H1 (cell line): ENCODE measurements around the gene EDEM1.

Experiments used
- EZH2 ChIP-seq: fragments of 200-600 bp; sonication (generic); IDR thresholded peaks from 2 replicates; pipeline ENCODE4 v1.7.1; 2012; ENCODE audit warnings: low read depth, mild to moderate bottlenecking, moderate library complexity, low read length, inconsistent platforms; ENCODE audit not compliant: severe bottlenecking
- TF ChIP-seq, protein P1 (sequence below): fragments of 300-600 bp; sonication (generic); IDR thresholded peaks from 2 replicates; pipeline ENCODE4 v1.7.1; 2012; ENCODE audit warnings: low read length, moderate library complexity, mild to moderate bottlenecking, inconsistent platforms; ENCODE audit not compliant: insufficient replicate concordance

DNA sequence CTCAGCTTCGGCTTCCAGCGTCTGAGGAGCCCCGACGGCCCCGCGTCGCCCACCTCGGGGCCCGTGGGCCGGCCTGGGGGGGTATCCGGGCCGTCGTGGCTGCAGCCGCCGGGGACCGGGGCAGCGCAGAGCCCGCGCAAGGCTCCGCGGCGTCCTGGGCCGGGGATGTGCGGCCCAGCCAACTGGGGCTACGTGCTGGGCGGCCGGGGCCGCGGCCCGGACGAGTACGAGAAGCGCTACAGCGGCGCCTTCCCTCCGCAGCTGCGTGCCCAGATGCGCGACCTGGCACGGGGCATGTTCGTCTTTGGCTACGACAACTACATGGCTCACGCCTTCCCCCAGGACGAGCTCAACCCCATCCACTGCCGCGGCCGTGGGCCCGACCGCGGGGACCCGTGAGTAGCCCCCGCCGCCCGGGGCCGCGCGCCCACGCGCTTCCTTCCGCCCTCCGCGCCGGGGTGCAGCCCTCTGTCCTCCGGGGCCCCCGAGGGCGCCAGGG, 462 bp downstream of the EDEM1 start:
- TF ChIP-seq EZH2 = no peak
- TF ChIP-seq, protein P1, sequence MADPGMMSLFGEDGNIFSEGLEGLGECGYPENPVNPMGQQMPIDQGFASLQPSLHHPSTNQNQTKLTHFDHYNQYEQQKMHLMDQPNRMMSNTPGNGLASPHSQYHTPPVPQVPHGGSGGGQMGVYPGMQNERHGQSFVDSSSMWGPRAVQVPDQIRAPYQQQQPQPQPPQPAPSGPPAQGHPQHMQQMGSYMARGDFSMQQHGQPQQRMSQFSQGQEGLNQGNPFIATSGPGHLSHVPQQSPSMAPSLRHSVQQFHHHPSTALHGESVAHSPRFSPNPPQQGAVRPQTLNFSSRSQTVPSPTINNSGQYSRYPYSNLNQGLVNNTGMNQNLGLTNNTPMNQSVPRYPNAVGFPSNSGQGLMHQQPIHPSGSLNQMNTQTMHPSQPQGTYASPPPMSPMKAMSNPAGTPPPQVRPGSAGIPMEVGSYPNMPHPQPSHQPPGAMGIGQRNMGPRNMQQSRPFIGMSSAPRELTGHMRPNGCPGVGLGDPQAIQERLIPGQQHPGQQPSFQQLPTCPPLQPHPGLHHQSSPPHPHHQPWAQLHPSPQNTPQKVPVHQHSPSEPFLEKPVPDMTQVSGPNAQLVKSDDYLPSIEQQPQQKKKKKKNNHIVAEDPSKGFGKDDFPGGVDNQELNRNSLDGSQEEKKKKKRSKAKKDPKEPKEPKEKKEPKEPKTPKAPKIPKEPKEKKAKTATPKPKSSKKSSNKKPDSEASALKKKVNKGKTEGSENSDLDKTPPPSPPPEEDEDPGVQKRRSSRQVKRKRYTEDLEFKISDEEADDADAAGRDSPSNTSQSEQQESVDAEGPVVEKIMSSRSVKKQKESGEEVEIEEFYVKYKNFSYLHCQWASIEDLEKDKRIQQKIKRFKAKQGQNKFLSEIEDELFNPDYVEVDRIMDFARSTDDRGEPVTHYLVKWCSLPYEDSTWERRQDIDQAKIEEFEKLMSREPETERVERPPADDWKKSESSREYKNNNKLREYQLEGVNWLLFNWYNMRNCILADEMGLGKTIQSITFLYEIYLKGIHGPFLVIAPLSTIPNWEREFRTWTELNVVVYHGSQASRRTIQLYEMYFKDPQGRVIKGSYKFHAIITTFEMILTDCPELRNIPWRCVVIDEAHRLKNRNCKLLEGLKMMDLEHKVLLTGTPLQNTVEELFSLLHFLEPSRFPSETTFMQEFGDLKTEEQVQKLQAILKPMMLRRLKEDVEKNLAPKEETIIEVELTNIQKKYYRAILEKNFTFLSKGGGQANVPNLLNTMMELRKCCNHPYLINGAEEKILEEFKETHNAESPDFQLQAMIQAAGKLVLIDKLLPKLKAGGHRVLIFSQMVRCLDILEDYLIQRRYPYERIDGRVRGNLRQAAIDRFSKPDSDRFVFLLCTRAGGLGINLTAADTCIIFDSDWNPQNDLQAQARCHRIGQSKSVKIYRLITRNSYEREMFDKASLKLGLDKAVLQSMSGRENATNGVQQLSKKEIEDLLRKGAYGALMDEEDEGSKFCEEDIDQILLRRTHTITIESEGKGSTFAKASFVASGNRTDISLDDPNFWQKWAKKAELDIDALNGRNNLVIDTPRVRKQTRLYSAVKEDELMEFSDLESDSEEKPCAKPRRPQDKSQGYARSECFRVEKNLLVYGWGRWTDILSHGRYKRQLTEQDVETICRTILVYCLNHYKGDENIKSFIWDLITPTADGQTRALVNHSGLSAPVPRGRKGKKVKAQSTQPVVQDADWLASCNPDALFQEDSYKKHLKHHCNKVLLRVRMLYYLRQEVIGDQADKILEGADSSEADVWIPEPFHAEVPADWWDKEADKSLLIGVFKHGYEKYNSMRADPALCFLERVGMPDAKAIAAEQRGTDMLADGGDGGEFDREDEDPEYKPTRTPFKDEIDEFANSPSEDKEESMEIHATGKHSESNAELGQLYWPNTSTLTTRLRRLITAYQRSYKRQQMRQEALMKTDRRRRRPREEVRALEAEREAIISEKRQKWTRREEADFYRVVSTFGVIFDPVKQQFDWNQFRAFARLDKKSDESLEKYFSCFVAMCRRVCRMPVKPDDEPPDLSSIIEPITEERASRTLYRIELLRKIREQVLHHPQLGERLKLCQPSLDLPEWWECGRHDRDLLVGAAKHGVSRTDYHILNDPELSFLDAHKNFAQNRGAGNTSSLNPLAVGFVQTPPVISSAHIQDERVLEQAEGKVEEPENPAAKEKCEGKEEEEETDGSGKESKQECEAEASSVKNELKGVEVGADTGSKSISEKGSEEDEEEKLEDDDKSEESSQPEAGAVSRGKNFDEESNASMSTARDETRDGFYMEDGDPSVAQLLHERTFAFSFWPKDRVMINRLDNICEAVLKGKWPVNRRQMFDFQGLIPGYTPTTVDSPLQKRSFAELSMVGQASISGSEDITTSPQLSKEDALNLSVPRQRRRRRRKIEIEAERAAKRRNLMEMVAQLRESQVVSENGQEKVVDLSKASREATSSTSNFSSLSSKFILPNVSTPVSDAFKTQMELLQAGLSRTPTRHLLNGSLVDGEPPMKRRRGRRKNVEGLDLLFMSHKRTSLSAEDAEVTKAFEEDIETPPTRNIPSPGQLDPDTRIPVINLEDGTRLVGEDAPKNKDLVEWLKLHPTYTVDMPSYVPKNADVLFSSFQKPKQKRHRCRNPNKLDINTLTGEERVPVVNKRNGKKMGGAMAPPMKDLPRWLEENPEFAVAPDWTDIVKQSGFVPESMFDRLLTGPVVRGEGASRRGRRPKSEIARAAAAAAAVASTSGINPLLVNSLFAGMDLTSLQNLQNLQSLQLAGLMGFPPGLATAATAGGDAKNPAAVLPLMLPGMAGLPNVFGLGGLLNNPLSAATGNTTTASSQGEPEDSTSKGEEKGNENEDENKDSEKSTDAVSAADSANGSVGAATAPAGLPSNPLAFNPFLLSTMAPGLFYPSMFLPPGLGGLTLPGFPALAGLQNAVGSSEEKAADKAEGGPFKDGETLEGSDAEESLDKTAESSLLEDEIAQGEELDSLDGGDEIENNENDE = no peak
